HG02884 (cell line): ENCODE measurements around the gene TSHZ1.

Source experiments
- ATAC-seq: cut with Tn5 transposase; IDR thresholded peaks from one replicate; pipeline ENCODE4 v1.9.1; 2021; ENCODE audit warnings: mild to moderate bottlenecking, moderate library complexity; ENCODE audit not compliant: unreplicated experiment

Gene TSHZ1

GRCh38 chr18:75220551-75221355 is 10.2 kb downstream of the TSHZ1 start:
- ATAC-seq: no peak

GRCh38 chr18:75221397-75221796 is 10.8 kb downstream of the TSHZ1 start:
- no peak for ATAC-seq

GRCh38 chr18:75221897-75222296 is 11.3 kb downstream of the TSHZ1 start:
- ATAC-seq: no peak

- ATAC-seq: no peak
Observed at GRCh38 chr18:75222407-75222806, 11.8 kb downstream of the TSHZ1 start.

GRCh38 chr18:75223687-75224347 is 13.2 kb downstream of the TSHZ1 start:
- ATAC-seq: no peak

GRCh38 chr18:75226286-75226955 is 15.8 kb downstream of the TSHZ1 start:
- no peak for ATAC-seq

GRCh38 chr18:75226956-75227316 is 16.3 kb downstream of the TSHZ1 start:
- no peak for ATAC-seq

- no peak for ATAC-seq
Observed at GRCh38 chr18:75227535-75228296, 17.1 kb downstream of the TSHZ1 start.

- no peak for ATAC-seq
Observed at GRCh38 chr18:75228967-75229366, 18.4 kb downstream of the TSHZ1 start.

GRCh38 chr18:75229437-75229836 is 18.8 kb downstream of the TSHZ1 start:
- ATAC-seq: no peak

- no peak for ATAC-seq
Observed at GRCh38 chr18:75230163-75231052, 19.8 kb downstream of the TSHZ1 start.

- no peak for ATAC-seq
Observed at GRCh38 chr18:75231053-75231406, 20.4 kb downstream of the TSHZ1 start.

GRCh38 chr18:75234901-75235300 is 24.3 kb downstream of the TSHZ1 start:
- no peak for ATAC-seq

- ATAC-seq: no peak
Observed at GRCh38 chr18:75235896-75236295, 25.3 kb downstream of the TSHZ1 start.

GRCh38 chr18:75238100-75238499 is 27.5 kb downstream of the TSHZ1 start:
- no peak for ATAC-seq

- ATAC-seq: no peak
Observed at GRCh38 chr18:75238786-75239185, 28.2 kb downstream of the TSHZ1 start.

- ATAC-seq: no peak
Observed at GRCh38 chr18:75240433-75240832, 29.8 kb downstream of the TSHZ1 start.

GRCh38 chr18:75241705-75242104 is 31.1 kb downstream of the TSHZ1 start:
- no peak for ATAC-seq

GRCh38 chr18:75244351-75245313 is 34.0 kb downstream of the TSHZ1 start:
- ATAC-seq: no peak
